ENCODE measurements around the gene DSG4.

- TF ChIP-seq CTCF (IDR thresholded peaks at IDR 0.05; ENCODE audit: low read length) (no peak), EZH2 (optimal IDR thresholded peaks at IDR 0.05; ENCODE audit: low read depth, low read length) (no peak), EZH2phosphoT487 (IDR thresholded peaks at IDR 0.05; ENCODE audit: low read length) (no peak)
These were observed 31.1 kb downstream of the DSG4 start for GRCh38 chr18:31407649-31408048.
